Retina (tissue), 1 donor: Measurements from ENCODE around the gene SLC16A13.
"Not testable (repeated sequence)": the region's sequence is repeated elsewhere in the genome, so short reads cannot be mapped to it uniquely, and the experiment has no call there.

Experiments
- DNase-seq: peaks from one replicate; pipeline ENCODE4 v3.0.0-alpha.2; 2016

Gene SLC16A13

DNA sequence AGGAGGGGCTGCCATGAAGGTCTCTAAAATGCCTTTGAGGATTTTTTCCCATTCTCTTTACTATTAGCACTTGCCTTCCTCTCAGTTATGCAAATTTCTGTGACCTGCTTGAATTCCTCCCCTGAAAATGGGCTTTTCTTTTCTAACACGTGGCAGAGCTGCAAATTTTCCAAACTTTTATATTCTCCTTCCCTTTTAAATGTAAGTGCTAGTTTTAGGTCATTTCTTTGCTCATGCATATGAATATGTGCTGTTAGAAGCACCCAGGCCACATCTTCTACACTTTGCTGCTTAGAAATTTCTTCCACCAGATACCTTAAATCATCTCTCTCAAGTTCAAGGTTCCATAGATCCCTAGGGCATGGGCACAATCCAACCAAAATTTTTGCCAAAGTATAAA is 32.5 kb downstream of the SLC16A13 start:
- no peak for DNase-seq

DNA sequence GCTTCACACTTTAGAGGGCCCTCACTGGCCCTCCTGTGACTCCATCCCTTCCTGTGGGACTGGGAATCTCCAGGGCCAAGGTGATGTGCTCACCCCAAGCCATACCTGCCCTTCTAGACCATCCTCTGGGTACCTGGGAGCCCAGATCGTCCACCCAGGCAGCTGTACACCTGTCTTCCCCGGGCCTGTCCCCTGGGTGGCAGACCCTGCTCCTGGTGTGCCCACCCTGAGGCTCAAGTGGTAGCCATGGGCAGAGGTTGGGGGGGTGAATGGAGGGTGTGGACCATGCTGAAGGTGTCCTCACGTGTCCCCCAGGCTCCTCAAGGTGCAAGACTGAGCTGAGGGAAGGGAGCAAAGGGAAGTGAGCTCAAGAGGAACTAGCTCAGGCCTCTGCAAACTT is 34.9 kb downstream of the SLC16A13 start:
- DNase-seq: no peak

DNA sequence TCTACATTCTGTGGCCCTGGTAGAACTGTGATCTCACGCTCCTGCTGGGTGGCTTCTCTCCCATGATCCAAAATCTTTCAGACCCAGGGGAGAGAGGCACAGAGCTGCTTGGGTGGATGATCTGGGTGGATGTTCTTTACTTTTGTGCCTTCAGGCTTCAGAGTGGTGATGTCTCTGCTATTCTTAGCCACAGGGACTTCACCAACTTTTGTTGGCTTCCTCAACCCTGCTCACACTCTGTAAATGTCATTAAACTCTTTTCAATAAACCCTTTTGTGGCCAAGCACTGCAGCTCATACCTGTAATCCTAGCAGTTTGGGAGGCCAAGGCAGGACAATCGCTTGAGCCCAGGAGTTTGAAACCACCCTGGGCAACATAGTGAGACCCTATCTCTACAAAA is 36.6 kb downstream of the SLC16A13 start:
- no peak for DNase-seq

DNA sequence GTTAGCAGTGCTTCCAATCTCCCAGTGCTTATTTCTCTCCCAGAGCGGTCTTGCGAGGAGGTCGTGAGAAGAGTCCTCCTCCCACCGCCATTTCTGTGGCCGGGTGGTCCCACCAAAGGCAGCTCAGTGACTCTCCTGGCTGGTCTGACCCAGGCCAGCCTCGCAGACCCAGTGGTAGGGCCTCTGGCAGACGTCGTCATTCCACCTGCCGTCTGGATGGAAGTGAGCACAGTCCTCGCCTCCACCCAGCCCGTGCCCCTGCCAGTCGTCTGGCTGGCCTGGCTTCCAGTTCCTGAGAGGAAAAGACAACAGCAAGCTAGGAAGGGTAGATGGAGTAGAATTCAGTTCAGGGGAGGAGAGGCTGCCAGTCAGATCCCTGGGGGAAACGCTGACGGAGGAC is 39.1 kb downstream of the SLC16A13 start:
- no peak for DNase-seq

DNA sequence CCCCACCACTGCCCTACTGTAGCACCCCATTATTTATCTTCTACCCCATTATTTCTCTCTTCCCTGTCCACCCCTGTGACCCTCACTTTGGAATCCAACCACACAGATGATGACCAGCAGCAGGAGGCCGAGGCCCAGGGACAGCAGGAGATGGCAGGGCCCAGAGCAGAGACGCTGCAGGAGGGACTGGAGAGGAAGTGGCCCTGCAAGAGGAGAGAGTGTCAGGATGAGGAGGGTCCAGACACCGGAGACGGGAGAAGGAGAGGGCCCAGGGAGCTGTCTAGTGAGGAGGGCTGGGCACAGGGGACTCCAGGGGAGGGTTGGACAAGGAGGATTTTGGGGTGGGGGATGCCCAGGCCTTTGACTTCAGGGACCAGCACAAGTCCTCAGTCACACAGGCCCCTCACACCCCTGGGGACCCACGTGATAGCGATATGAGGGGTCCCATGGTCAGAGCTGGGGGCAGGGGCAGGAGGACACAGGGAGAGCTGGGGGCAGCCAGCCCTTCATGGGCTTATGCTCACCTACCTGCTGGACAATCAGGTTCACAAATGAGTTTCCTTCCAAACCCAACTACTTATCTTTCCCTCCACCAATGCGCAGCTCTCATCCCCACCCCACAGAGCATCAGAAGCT is 42.2 kb downstream of the SLC16A13 start:
- DNase-seq: no peak

DNA sequence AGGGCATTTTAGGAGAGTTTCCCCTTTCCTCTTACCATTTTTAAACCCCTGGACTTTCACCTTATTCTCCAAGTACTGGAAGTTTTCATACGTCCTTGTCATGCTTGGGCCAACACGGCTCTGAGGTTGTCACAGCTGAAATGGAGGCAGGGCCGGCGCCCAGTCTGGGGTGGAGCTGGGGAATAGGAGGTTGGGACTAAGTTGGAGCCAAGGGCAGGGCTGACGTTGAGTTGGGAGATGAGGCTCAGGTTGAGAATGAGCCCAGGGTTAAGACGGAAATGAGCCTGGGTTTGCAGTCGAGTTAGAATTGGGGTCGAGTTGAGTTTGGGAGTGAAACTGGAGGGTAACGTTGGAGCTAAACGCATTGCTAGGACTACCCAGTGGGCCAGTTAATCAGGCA is 42.9 kb downstream of the SLC16A13 start:
- no peak for DNase-seq

DNA sequence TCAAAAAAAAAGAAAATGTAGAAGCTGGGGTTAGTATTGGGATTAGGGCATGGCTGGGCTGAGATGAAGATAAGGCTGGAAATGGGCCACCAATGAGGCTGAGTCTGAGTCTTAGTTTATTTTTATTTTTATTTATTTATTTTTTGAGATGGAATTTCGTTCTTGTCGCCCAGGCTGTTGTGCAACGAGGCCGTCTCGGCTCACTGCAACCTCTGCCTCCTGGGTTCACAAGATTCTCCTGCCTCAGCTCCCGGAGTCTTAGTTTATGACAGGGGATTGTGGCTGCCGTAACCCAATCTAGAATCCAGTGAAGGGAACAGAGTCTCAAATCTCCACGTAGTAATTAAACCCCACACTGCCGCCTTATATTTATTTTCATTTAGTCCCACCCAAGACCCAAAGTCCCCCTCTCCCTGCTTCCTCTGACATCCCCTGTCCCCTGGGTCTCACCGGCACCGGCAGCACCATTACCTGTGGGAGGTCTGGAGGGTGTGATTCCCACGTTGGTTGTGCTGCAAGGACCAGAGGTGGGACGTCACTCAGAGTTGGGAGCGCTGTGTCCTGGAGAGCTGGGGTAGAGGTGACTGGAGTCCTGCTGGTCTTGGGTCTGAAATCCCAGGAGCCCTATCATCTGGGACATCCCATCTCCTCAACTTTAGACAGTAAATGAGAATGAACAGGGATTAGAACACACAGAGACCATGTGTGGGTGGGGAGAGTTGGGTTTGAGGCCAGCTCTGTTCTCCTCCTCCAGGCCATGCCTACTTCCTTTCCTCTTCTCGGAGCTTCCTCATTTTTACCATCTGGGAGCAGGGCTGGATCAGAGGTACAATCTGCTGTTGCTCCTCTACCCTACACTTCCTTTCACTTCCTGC is 44.0 kb downstream of the SLC16A13 start, which contains the start of gene CLEC10A:
CLEC10A (minus strand) TSS at position 671 of the 875 bp plus-strand sequence. CDS start 1,439 bp downstream, outside the sequence.
- no peak for DNase-seq

DNA sequence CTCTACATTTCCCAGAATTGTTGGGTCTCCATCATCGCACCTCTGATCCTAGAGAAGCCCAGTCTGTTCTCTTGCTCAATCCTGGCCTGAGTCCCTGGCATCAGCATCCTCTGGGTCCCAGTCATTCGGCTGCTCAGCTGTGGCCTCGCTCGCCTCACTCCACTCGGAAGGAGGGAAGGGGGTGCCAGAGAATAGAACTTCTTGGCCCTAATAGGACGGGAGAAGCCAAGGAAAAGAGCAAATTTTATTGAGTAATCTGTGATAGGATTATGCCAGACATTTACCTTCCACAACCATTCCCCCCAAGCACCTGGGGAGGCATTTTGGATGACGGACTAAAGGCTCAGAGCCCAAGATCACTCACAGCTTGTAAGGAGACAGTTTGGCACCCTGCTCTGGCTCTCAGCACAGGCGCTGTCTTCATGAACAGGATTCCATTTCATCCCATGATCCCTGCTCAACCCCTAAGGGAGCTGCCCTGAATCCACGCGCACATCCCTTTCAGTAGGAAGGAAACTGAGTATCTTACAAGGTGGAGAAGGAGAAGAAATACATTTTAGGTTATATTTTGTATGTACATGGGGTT is 44.7 kb downstream of the SLC16A13 start:
- DNase-seq: no peak

DNA sequence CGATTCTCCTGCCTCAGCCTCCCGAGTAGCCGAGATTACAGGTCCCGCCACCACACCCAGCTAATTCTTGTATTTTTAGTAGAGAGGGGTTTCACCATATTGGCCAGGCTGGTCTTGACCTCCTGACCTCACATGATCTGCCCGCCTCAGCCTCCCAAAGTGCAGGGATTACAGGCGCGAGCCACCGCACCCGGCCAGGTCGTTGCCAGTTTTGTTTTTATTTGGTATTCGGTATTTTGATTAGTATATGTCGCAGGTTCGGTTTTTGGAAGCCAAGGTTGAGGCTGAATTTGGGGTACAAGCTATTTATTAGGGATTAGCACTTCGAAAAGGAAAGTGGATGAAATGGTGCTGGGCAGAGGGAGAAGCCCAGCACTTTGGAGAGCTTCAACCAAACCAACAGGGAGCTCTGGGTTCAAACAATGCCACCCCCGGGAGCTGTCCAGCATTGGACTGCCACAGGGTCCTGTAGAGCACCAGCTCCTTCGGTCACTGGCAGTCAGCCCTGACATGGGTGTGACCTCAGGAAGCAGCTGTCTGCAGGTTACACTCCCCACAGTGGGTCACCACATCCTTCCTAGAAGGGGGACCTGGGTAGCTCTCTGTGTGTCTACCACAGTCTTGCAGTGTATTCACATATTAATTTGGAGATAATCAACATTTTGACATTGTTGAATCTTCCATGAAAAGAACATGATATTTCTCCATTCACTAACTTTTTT is 45.7 kb downstream of the SLC16A13 start:
- no peak for DNase-seq

DNA sequence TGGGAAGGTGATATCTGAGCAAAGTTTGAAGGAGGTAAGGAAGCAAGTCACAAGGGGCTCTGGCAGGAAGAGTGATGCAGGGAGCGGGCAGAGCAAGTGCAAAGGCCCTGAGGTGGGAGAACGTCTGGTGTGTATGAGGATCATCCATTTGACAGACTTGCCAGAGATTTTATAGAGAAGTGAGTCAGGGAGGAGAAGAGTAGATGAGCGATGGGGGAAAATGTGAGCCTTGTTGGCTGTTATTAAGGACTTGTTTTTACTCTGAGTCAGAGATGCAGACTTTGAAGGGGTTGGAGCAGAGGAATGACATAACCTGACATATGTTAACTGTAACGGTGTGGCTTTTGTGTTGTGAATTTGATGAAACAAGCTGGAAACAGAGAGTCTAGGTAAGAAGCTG is 47.8 kb downstream of the SLC16A13 start:
- no peak for DNase-seq

DNA sequence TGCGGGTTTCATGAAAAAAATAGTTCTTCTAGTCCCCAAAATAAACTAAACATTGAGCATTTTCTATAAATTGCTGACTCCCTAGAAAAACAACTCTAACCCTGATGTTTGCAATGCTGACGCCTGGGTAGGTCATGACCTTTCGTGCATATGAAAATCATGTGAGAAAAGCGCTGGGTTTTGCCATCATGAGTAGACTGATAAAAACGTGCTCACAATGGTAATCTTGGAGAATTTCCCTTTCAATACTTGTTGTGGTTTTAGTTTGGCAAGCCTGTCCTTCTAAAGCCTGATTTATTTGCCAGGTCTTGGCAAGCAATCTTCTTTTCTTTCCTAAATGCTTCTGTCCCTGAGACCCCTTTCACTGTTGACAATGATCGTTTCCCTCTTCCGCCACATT is 48.3 kb downstream of the SLC16A13 start:
- no peak for DNase-seq

DNA sequence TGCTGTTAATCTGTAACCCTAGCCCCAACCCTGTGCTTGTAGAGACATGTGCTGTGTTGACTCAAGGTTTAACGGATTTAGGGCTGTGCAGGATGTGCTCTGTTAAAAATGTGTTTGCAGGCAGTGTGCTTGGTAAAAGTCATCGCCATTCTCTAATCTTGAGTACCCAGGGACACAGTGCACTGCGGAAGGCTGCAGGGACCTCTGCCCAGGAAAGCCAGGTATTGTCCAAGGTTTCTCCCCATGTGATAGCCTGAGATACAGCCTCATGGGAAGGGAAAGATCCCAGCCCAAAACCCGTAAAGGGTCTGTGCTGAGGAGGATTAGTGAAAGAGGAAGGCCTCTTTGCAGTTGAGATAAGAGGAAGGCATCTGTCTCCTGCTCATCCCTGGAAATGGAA is 52.6 kb downstream of the SLC16A13 start:
- DNase-seq: not testable (repeated sequence)

DNA sequence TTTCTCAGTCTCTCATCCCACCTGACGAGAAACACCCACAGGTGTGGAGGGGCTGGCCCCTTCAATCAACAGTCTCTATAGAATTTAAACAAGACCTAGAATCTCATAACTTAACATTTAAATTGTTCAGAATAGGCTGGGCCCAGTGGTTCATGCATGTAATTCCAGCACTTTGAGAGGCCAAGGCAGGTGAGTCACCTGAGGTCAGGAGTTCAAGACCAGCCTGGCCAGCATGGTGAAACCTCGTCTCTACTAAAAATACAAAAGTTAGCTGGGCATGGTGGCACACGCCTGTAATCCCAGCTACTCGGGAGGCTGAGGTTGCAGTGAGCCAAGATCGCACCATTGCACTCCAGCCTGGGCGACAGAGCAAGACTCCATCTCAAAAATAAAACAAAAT is 53.8 kb downstream of the SLC16A13 start:
- not testable (repeated sequence) for DNase-seq
